Mononuclear cell (primary cell): Measurements from ENCODE around the gene NYAP2. TPM values are rescaled to one million over a fixed set of nuclear protein-coding genes. Genes with fewer than 3 reads are reported as not detected.

ENCODE experiments used
- H3K27me3 ChIP-seq: 2 replicates; pipeline ENCODE4 v1.6.0; 2011; ENCODE audit warnings: low read length, control low read depth; ENCODE audit not compliant: insufficient read depth
- H3K4me1 ChIP-seq: 2 replicates; pipeline ENCODE4 v1.5.1; 2011; ENCODE audit warnings: mild to moderate bottlenecking, low read length, control low read depth; ENCODE audit not compliant: insufficient read depth
- H3K4me3 ChIP-seq: 2 replicates; pipeline ENCODE4 v1.5.1; 2011; ENCODE audit warnings: mild to moderate bottlenecking, low read length, moderate library complexity
- H3K9me3 ChIP-seq: 2 replicates; pipeline ENCODE4 v1.5.1; 2011; ENCODE audit warnings: low read depth, mild to moderate bottlenecking, control low read depth, low read length
- total RNA-seq: library from RNA; depleted of rRNA; stranded (reverse); fragments of >200 nt; gene quantifications from one replicate; pipeline ENCODE4 v1.2.3, GENCODE V29; 2012

The NYAP2 gene
- total RNA-seq, 1 donor: 0.10 TPM

DNA sequence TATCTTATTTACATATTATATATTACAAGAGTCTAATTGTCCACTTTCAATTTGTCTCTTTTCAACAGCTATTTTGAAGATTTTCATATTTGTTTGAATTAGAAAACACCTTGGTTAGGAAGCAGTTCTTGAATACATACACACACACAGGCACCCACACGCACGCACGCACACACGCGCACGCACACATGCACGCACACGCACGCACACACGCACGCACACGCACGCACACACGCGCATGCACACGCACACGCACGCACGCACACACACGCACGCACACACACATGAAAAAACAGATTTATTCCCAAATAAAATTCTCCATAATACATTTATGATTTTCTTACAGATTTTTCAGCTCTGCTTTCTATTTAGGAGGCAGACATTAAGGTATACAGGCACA lies 220.7 kb downstream of the NYAP2 start:
- Histone ChIP-seq H3K9me3 (no peaks in the 10 kb centered on the region), H3K4me3 (no peak overlapping the region), H3K27me3 (no peaks in the 10 kb centered on the region), H3K4me1 (no peaks in the 10 kb centered on the region)

DNA sequence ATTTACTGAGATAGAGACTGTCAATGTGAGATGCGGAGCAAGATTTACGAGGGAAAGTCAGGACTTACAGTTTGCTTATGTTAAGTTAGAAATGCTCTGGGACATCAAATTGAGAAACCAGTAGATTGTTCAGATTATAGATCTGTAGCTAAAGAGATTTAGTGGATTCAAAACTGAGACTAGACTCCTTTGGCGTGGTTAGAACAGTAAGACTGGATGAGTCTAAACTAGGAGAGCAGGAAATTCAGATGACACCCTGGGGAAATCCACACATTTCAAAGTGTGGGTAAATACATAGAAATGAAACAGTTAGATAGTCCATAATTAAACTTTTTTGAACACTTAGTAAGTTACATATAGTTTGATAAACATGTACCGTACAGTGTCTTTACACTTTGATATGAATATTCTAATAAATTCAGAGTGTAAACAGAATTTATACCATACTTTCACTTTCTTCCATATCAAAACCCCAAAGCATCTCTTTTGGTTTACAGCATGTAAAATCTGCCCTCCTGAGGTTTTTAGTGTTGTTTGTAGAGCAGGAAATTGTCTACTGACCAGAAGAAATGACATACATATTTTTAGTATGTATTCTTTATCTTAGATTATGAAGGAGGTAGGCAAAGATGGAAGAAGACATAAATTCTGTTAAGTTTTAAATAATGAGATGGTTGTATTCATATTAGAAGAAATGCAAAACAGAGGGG lies 231.5 kb downstream of the NYAP2 start:
- Histone ChIP-seq H3K9me3 (no peaks in the 10 kb centered on the region), H3K4me3 (no peak overlapping the region), H3K4me1 (no peaks in the 10 kb centered on the region)

DNA sequence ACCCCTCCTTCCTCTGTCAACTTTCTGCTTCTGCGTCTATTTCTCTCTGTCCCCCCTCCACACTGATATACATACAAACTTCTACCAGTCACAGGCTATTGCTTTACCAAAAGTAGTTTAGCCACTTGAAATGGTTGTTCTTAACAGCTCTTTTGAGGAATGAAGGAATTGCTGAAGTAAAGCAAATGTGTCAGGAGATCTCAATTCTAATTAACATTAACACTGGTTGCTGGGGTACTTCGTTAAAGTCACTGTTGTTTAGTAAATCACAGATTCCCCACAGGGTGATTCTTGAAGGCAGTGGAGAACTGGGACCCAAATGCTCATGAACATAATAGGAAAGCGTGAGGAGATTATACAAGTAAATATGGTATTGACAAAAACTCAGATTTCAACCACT lies 232.8 kb downstream of the NYAP2 start:
- Histone ChIP-seq H3K27me3 (peaks cover 3% of the 10 kb centered on the region), H3K4me3 (no peak overlapping the region), H3K4me1 (no peaks in the 10 kb centered on the region), H3K9me3 (no peaks in the 10 kb centered on the region)

More for the DNA sequence above, 231.5 kb downstream of the NYAP2 start:
- H3K27me3 ChIP-seq: peaks cover 3% of the 10 kb centered on the region

DNA sequence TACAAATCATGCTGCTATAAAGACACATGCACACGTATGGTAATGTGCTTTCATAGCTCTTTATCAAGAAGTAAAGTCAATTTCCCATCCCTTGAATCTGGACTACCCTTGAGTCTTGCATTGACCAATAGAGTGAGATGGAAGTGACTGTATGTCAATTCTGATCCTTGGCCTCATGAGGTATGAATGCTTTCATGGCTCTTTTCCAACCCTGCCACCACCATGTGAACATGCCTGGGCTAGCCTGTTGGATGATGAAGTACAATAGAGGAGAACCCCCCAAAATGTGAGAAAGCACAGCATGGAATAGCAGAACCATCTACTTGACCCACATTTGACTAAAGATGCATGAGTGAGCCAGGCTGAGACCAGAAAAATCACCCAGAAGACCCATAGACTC lies 237.0 kb downstream of the NYAP2 start:
- no peaks in the 10 kb centered on the region for H3K27me3 ChIP-seq
- H3K4me1 ChIP-seq: no peaks in the 10 kb centered on the region
- no peaks in the 10 kb centered on the region for H3K9me3 ChIP-seq
- H3K4me3 ChIP-seq: no peak overlapping the region

DNA sequence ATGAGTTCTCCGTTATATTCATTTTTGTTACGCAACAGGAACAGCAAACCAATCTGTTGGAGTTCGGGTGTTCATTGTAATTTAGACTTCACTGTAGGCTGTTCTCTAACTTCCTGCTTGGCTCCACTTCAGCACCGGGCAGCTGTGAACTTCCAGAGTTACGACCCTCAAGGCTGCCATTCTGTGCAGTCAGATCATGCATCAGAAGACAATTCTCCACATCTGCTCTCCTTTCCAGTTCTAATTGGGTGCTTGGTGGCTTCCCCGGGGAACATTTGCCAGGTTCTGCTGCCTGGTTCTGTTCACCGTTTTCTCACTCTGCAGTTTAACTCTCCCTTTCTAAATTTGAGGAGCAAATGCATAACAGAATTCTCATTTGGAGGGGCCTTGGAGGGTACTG lies 237.7 kb downstream of the NYAP2 start:
- Histone ChIP-seq H3K27me3 (no peaks in the 10 kb centered on the region), H3K4me1 (no peaks in the 10 kb centered on the region), H3K9me3 (no peaks in the 10 kb centered on the region), H3K4me3 (no peak overlapping the region)

DNA sequence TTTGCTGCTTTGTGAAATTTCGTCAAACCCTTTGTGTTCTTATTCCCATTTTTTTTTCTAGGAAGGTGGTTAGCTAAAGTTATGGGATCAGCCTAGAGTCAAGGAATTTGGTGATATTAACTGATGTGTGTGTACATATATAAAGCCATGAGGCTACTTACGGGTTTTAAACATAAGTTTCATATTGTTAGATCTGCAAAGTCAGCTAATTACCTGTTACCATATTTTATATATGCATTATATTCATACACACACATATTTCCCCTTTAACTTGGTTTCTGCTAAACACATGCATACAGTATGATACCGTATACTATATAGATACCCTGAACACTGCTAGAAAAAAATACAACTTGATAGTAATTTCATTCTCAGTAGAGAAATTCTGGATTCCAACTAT lies 241.0 kb downstream of the NYAP2 start:
- H3K9me3 ChIP-seq: no peaks in the 10 kb centered on the region
- H3K4me1 ChIP-seq: no peaks in the 10 kb centered on the region
- H3K4me3 ChIP-seq: no peak overlapping the region
- H3K27me3 ChIP-seq: no peaks in the 10 kb centered on the region

DNA sequence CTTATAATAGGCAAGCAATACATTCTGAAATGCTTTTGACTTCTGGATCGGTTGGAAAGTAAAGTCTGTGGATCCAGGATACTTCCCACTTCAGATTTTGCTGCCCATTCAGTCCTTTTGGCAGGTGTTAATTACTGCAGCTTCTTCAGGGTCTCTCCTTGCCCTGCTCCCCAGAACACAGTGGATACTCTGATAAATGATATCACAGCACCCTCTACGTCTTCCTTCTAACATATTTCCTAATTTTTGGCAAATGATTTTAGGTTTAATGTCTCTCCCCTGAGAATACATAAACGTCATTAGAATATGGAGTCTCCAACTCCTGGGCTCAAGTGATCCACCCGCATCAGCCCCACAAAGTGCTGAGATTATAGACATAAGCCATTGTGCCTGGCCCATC lies 249.8 kb downstream of the NYAP2 start:
- Histone ChIP-seq H3K4me3 (no peak overlapping the region), H3K27me3 (no peaks in the 10 kb centered on the region), H3K4me1 (no peaks in the 10 kb centered on the region)

DNA sequence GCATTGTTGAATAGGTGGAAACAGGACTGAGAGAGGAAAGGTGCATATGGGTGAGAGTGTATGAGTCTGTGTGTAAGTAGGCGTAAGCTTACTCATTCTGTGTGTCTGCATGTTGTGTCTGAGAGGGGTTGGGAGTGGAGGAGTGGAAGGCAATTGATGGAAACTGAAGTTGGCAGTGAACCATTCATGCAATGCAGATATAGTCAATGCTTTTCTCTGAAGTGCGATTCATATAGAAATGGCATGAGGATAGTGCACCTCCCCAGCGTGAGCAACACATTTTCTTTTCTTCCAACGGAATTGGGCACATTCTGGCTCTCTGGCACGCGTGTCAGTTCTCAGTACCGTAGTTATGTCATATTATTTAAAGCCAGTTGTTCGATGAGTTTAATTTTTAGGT lies 250.5 kb downstream of the NYAP2 start:
- Histone ChIP-seq H3K27me3 (no peaks in the 10 kb centered on the region), H3K4me3 (no peak overlapping the region), H3K4me1 (no peaks in the 10 kb centered on the region), H3K9me3 (no peaks in the 10 kb centered on the region)

More for the DNA sequence above, 249.8 kb downstream of the NYAP2 start:
- no peaks in the 10 kb centered on the region for H3K9me3 ChIP-seq

DNA sequence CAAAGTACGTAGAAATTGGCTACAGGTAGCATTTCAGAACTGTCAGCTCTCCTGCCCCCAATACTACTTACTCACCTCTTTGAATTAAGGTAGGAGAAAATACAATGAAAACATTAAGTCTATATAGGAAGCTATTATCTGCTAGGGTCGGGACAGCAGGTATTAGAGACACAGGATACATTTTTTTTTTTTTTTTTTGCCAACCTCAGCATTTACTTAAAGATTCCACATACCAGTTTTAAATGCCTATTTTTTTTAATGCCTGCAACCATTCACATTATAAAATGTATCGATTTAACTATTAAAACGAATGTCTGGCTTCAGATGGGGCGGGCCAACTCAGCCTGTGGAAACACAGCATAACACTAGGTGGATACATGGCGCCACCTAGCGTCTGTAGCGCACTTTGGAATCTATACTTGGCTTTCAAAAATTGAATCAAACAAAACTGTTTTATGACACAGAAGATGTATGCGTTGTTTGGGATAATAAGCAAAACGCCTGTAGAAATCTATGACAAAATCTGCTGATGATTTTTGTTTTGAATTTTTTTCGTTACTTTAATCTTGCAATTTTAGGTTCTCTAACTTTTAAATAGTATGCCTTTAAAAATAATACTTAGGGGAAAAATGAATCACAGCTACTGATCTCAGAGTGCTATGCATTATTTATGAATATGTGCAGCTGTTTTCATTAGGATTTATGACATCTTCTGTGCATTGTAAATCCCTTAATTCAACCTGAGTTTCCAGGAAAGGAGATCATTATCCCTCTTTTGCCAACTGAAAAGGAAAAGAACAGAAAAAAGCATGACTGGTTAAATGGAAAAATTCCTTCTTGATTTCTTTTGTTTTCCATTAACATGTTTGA lies 261.0 kb downstream of the NYAP2 start:
- no peak overlapping the region for H3K4me3 ChIP-seq
- no peaks in the 10 kb centered on the region for H3K4me1 ChIP-seq
- peaks cover 4% of the 10 kb centered on the region for H3K27me3 ChIP-seq
- H3K9me3 ChIP-seq: no peaks in the 10 kb centered on the region

DNA sequence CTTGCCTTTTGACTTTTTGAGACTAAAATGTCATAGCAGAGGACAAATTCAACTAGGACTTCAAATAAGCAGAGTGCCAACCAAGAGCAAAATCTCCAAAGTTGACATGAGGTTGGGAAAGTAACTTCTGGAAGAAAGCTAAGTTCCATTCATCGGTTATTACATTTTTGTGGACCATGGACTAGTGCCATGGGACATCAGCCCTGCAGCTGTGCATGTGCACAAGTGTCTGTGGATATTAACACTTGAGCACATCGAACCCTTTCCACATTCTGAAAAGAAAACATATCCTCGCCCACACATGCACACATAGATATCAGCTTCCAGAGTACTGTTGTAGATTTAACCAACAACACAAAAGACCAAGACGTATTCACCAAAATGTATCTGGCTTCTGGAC lies 262.6 kb downstream of the NYAP2 start:
- Histone ChIP-seq H3K9me3 (no peaks in the 10 kb centered on the region), H3K4me1 (no peaks in the 10 kb centered on the region), H3K4me3 (no peak overlapping the region), H3K27me3 (peaks cover 4% of the 10 kb centered on the region)

DNA sequence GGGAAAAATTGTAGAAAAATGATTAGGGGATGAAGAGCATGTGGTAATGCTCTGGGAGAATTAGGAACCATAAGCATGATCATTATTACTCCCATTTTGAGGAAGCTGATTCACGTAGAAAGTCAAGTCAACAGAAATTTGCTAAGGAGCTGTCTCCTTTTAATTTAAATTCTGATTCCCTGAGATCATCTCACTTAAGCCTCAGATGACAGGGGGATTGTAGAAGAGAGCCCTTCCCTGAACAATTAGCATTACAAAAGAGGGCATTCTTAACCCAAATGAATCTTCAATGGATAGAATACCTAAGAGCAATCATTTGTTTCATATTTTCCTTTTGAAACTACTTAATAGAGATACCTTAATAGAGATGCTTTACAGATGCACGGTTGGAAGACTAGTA lies 267.9 kb downstream of the NYAP2 start:
- no peak overlapping the region for H3K4me3 ChIP-seq
- no peaks in the 10 kb centered on the region for H3K9me3 ChIP-seq
- H3K4me1 ChIP-seq: no peaks in the 10 kb centered on the region
- H3K27me3 ChIP-seq: no peaks in the 10 kb centered on the region

DNA sequence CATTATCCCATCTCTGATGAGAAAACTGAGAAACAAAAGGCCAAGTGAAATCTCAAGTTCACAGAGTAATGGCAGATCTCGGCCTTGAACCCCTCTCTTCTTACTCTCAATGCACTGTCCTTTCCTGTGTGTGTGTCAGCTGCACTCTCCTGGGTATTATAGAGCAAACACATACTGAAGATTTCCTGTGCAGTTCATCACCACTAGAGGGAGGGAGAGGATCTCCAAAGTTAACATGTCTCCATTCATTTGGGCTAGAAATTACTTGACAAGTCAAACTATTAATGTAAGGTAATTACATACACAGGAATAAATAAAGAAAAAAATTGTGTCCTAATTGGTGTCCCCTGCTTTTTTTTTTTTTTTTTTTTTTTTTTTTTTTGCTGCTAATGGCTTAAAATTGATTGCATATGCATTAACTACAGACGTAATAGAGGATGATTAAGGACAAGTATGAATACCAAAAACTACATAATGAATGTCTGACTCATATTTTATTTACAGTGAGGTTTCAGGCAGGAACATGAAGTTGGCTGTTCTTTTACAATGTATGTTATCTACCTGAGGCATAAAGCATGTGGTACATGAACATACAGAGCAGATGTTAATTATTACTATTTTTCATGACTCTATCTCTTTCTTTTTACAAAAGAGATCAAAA lies 269.2 kb downstream of the NYAP2 start:
- Histone ChIP-seq H3K4me1 (no peaks in the 10 kb centered on the region), H3K9me3 (no peaks in the 10 kb centered on the region), H3K4me3 (no peak overlapping the region), H3K27me3 (no peaks in the 10 kb centered on the region)

DNA sequence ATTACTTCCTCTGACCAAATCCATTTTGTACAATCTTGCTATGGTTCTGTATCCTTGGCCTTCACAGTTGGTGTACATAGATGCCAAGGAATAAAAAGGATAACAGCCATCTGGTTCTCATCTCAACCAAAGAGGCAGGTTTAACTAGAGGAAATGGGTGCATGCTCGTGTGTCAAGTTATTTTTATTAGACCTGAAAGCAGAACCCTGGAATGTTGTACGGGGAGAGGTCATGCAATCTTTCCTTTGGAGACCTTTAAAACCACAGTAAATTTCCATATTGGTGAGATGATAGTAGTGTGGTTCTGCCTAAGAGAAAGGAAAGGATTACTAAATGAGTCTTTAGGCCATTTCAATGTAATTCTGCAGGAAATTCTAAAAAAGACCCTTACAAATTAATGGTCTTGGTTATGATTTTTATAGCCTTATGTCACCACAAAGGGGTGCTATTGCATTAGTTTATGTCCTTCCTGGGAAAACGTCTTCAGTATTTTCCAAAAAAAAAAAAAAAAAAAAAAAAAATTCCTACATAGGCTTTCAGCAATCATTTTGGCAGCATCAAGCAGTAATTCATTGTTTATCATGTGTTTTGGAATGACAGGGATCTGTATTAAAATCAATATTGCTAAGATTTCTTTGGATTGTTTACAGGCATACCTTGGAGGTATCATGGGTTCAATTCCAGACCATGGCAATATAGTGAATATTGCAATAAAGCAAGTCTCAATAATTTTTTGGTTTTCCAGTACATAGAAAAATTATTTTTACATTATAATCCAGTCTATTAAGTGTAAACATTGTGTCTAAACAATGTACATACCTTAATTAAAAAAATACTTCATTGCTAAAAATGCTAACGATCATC lies 270.8 kb downstream of the NYAP2 start:
- Histone ChIP-seq H3K9me3 (no peaks in the 10 kb centered on the region), H3K4me3 (no peak overlapping the region), H3K27me3 (peaks cover 2% of the 10 kb centered on the region), H3K4me1 (no peaks in the 10 kb centered on the region)

DNA sequence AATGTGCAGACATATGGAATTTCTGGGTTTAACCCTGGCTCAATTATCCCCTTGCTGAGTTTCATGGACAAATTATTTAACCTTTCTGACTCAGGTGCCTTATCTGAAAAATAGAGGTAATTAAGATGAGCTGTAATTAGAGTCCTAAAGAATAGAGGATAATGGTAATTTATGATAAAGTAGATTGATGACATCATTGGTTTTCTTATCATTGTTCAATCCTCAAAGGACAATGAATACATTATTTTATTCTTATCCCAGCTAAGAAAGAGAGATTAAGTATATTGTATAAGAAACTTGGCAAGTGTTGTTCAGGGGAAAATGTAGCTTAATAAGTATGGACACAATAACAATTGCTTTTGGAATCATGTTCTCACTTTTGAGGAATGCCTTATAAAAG lies 279.3 kb downstream of the NYAP2 start:
- Histone ChIP-seq H3K27me3 (peaks cover 4% of the 10 kb centered on the region), H3K9me3 (no peaks in the 10 kb centered on the region), H3K4me3 (no peak overlapping the region), H3K4me1 (no peaks in the 10 kb centered on the region)
